ENCODE data around the gene SLC4A9. TPM values are rescaled to one million over a fixed set of nuclear protein-coding genes. Genes with fewer than 3 reads are reported as not detected.

SLC4A9 gene
- total RNA-seq (not detected), polyA plus RNA-seq (not detected)

GRCh38 chr5:140360101-140360500, at the start of gene SLC4A9:
Gene SLC4A9 (plus strand): TSS chr5:140360194. CDS start chr5:140360237, 43 bp downstream.
- no peak for TF ChIP-seq ZBTB33 (IDR thresholded peaks at IDR 0.05)
- TF ChIP-seq SP1 (IDR thresholded peaks at IDR 0.05), result no peak
- TF ChIP-seq TAF1 (conservative IDR thresholded peaks at IDR 0.05), result no peak
- TF ChIP-seq RXRA (IDR thresholded peaks at IDR 0.05), result no peak

GRCh38 chr5:140310434-140310833, 49.6 kb upstream of the SLC4A9 start:
- TF ChIP-seq HNF4A (conservative IDR thresholded peaks at IDR 0.05), result no peak
- no peak for TF ChIP-seq RAD21 (IDR thresholded peaks at IDR 0.05)
- TF ChIP-seq HNF4G (IDR thresholded peaks at IDR 0.05), result no peak
- no peak for TF ChIP-seq NR2F2 (IDR thresholded peaks at IDR 0.05)
- TF ChIP-seq ATF3 (IDR thresholded peaks at IDR 0.05), result no peak
- no peak for TF ChIP-seq GABPA (IDR thresholded peaks at IDR 0.05 in 1 of 2, conservative IDR thresholded peaks at IDR 0.05 in 1 of 2)
- TF ChIP-seq REST (IDR thresholded peaks at IDR 0.05), result no peak
- no peak for TF ChIP-seq CTCF (IDR thresholded peaks at IDR 0.05; ENCODE audit: low read depth, low read length, missing input control)
- TF ChIP-seq TAF1 (conservative IDR thresholded peaks at IDR 0.05), result no peak
- no peak for TF ChIP-seq JUND (IDR thresholded peaks at IDR 0.05)
- no peak for TF ChIP-seq SP1 (IDR thresholded peaks at IDR 0.05)
- TF ChIP-seq FOXA2 (IDR thresholded peaks at IDR 0.05), result no peak
- TF ChIP-seq ZBTB33 (IDR thresholded peaks at IDR 0.05), result no peak
- no peak for TF ChIP-seq MAX (IDR thresholded peaks at IDR 0.05)
- TF ChIP-seq EGR1 (IDR thresholded peaks at IDR 0.05; ENCODE audit: low read depth in 2 of 2), result no peak
- no peak for TF ChIP-seq YY1 (IDR thresholded peaks at IDR 0.05)
- no peak for TF ChIP-seq RXRA (IDR thresholded peaks at IDR 0.05)
- TF ChIP-seq FOXA1 (IDR thresholded peaks at IDR 0.05), result no peak
- Histone ChIP-seq H3K27ac (ENCODE audit: low read depth in 1 of 2, low read length in 2 of 2) (no peak overlapping the region), H3K9ac (ENCODE audit: low read depth in 1 of 2, low read length in 2 of 2) (no peak overlapping the region)

More at GRCh38 chr5:140360101-140360500, at the start of gene SLC4A9:
- H3K27ac ChIP-seq (ENCODE audit: low read depth in 1 of 2, low read length in 2 of 2), result no peak within 1 kb of the TSS
- H3K4me3 ChIP-seq (ENCODE audit: low read depth in 1 of 3, low read length in 3 of 3), result no peak within 1 kb of the TSS
- peaks cover 2 to 12% (median 7%) of the 10 kb centered on the region in 4 donors for H3K4me1 ChIP-seq (ENCODE audit: control insufficient read depth in 4 of 4, insufficient read depth in 4 of 4, low read length in 3 of 4)
- 92% methylated on average over 2 of the region's 2 CpGs for WGBS
- no peak for DNase-seq (ENCODE audit: low spot score)
- no peaks in the 10 kb centered on the region for H3K36me3 ChIP-seq (ENCODE audit: control insufficient read depth in 4 of 4, insufficient read depth in 3 of 4, low read depth in 1 of 4, low read length in 3 of 4)
- no peaks in the 10 kb centered on the region for H3K27me3 ChIP-seq (ENCODE audit: control insufficient read depth in 4 of 4, insufficient read depth in 4 of 4, low read length in 3 of 4)
- no peak within 1 kb of the TSS for H3K9ac ChIP-seq (ENCODE audit: low read depth in 1 of 2, low read length in 2 of 2)
- no peaks in the 10 kb centered on the region for H3K9me3 ChIP-seq (ENCODE audit: control insufficient read depth in 4 of 4, low read length in 3 of 4)

More at GRCh38 chr5:140310434-140310833, 49.6 kb upstream of the SLC4A9 start:
- Histone ChIP-seq H3K27me3 (ENCODE audit: control insufficient read depth in 4 of 4, insufficient read depth in 4 of 4, low read length in 3 of 4) (no peaks in the 10 kb centered on the region), H3K9me3 (ENCODE audit: control insufficient read depth in 4 of 4, low read length in 3 of 4) (no peaks in the 10 kb centered on the region), H3K4me1 (ENCODE audit: control insufficient read depth in 4 of 4, insufficient read depth in 4 of 4, low read length in 3 of 4) (no peaks in the 10 kb centered on the region), H3K4me3 (ENCODE audit: low read depth in 1 of 3, low read length in 3 of 3) (no peak overlapping the region), H3K36me3 (ENCODE audit: control insufficient read depth in 4 of 4, insufficient read depth in 3 of 4, low read depth in 1 of 4, low read length in 3 of 4) (no peaks in the 10 kb centered on the region)
- WGBS, result 76% methylated on average over 2 of the region's 2 CpGs
- no peak for DNase-seq (ENCODE audit: low spot score)
